IPS-NIHi7 (cell line): ENCODE data around the gene GNG11.
"Not testable (repeated sequence)": the region's sequence is repeated elsewhere in the genome, so short reads cannot be mapped to it uniquely, and the experiment has no call there.

Experiments used
- DNase-seq: peaks from one replicate; pipeline ENCODE4 v3.0.0; 2012; ENCODE audit warnings: mixed read lengths; ENCODE audit errors: extremely low spot score

The GNG11 gene

DNA sequence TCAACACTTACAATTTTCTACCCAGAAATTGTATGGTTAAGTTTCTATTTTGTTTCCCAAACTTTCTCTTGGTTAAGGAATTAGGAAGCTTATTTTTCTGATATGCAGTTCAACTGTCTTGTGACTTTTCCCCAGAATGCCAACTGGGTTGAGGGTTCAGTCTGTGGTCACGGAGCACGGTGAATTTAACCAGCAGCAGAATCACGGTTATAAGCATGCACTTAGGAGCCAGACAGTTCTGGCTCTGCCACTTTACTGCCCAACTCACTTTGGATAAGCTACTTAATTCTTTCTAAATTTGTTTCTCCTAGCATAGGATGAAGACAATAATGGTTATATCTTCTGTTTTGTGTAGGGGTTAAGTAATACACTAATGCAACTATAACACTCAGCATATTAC is 10.3 kb upstream of the GNG11 start:
- not testable (repeated sequence) for DNase-seq

DNA sequence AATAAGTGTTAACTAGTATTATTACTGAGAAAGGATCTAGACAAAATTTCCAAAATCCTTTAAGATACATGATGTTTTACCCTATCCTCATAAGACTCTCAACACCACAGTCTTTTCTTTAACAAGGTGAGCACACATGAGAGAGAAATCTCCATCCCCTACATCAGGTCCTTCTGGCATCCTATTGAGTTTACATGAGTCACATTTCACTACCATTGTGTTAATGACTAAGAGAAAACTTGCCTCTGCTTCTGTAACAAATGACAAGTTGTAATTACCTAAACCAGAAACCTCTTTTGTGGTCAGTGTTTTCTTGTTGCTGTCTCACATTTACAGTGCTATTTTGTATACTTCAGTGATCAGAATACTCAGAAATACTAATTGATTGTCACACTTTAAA is 9.9 kb upstream of the GNG11 start:
- DNase-seq, result not testable (repeated sequence)

DNA sequence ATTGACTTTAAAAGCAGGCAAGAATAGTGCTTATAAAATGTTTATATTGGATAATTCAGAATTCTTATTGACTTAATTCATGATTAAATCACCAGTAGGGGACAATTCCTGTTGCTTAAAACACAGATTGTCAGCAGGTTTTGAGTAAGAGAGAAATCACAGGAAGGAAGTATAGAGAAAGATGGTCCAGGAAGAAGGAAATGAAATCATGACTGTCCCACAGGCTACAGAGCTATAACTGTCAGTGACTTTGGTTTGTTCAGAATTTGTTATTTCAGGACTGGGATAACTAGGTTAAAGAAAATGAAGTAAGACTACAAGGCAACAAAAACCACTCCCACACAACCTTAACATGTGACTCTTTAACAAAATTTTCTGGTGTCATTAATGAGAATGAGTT is 8.3 kb upstream of the GNG11 start:
- DNase-seq, result no peak

DNA sequence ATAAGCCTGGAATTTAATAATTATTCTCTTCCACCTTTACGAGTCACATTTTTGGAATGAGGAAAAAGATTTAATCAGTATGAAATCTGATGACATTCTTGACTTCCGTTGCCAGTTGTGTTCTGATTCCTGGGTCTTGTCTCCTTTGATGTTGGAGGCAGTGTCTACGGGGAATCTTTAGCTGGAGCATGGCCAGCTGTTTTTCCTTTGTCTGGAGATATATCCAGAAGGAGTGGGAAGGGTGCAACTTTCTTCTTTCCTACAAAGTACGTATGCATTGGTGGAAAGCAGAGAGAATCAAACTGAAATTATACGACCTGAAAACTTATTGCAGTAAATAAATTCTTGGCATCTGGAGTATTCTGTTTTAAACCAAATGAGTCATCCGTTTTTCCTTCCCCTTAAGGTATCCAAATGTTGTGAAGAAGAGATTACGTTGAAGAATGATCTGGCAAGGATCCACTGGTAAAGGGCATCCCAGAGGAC is 6.9 kb upstream of the GNG11 start:
- DNase-seq, result no peak

DNA sequence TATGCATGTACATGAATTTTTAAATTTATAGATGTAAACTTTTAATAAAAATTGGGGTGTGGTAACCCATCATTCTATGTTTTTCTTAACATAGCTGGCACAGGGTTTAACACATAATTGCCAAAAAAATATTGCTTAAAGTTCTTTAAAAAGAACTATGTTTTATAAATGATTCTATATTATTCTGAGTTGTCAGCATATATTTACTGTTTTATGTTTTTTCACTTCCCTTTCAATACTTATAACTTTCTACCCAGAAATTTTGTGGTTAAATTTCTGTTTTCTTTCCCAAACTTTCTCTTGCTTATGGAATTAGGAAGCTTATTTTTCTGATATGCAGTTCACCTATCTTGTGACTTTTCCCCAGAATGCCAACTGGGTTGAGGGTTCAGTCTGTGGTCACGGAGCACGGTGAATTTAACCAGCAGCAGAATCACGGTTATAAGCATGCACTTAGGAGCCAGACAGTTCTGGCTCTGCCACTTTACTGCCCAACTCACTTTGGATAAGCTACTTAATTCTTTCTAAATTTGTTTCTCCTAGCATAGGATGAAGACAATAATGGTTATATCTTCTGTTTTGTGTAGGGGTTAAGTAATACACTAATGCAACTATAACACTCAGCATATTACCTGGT is 6.2 kb upstream of the GNG11 start:
- not testable (repeated sequence) for DNase-seq

DNA sequence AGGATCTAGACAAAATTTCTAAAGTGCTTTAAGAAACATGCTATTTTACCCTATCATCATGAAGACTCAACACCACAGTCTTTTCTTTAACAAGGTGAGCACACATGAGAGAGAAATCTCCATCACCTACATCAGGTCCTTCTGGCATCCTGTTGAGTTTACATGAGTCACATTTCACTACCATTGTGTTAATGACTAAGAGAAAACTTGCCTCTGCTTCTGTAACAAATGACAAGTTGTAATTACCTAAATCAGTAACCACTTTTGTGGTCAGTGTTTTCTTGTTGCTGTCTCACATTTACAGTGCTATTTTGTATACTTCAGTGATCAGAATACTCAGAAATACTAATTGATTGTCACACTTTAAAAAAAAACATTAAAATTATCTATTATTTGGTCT is 5.6 kb upstream of the GNG11 start:
- DNase-seq, result not testable (repeated sequence)

DNA sequence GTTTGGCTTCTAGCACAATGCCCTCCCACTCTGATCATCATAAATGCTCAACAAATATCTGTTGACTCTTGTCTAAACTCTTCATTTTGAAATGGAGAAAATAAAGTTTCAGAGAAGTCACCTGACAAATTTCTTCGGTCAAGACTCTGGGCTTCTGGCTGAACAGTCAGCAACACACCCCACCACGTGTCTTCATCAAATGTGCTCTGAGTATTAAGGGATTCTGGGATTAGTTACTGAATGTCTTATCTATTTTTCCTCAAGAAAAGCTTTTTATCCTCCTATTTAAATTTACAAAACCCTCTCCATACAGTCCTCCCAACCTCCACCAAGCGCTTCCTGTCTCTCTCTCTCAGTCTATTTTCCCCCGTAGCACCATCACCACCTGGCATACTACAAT is 5.2 kb upstream of the GNG11 start:
- DNase-seq, result not testable (repeated sequence)

DNA sequence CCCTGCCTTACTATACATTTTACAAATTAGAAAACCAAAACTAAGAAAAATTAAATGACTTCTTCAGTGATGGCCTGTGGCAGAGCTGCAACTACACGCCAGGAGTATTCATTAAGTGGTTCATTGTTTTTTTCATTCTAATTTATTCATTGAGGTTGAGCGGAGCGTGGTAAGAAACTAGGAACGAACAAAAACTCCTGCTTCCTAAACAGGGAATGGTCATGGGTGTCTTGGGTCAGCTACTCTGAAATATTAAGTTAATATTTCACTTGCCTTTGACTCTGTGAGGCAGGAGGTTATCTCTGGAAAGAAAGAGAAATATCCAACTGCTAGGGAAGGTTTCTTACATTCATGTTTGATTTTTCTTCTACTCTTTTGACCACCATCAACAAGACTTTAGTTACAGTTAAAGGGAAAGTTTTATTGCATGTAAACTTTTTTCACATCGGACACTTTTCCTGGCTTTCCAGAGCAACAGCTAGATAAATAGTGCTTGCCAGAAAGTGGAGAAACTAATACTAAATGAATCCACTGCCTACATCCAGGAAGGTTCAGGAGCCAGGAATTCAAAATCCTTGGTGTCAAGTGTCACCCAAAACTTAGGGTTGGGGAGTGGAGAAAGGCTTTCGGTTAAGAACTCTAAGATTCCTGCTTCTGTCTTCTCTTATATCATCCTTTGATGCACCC is 896 bp upstream of the GNG11 start:
- no peak for DNase-seq

DNA sequence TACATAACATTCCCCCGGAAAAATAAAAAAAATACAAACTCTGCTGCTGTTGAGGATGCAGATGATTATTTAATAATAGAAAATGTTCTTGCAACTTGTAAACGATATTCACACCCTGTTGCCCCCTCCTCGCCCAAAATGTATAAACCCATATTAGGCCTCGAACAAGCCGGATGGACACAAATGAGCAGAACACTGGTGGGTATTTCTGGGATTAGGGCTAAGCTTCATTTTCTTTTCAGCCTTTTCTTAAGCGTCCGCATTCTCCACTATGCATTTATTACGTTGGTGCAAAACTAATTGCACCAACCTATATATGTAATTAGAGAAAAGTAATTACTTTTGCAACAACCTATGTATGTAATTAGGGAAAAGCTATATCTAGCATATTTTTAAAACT is 349 bp upstream of the GNG11 start:
- DNase-seq, result no peak

DNA sequence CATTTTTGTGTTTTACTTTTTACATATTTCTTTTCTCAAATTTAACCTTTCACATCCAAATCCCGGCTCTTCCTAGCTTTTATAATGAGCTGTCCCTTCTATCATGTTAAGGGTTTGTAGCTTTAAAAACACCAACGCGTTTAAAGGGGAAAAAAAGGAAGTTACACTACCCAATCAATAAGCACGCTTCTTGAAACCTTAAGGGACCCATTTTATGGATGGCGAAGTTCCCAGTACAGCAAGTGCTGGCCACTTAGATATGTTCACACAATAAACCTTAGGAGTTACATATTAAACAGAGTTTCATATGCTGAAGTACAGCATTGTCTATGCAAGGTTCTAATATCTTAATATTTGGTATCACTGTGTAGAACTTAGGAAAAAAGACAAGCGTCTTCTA is 1.8 kb downstream of the GNG11 start:
- no peak for DNase-seq

DNA sequence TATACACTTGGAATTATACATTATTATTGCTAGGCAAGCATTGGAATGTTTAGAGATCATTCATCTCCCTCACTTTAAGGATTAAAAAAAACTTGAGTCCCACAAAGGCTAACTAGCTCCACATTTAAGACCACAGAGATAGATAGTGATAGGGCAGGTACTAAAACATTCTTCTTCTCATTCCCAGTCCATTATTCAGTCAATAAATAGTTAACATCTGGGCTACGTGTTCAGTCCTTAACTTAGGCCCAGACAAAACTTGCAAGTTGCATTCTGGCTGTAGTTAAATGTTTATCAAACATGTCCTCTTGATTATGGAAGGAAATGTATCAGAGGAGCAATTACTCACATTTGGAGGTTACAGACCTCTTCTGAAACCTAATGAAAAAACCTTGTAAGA is 2.4 kb downstream of the GNG11 start:
- no peak for DNase-seq

DNA sequence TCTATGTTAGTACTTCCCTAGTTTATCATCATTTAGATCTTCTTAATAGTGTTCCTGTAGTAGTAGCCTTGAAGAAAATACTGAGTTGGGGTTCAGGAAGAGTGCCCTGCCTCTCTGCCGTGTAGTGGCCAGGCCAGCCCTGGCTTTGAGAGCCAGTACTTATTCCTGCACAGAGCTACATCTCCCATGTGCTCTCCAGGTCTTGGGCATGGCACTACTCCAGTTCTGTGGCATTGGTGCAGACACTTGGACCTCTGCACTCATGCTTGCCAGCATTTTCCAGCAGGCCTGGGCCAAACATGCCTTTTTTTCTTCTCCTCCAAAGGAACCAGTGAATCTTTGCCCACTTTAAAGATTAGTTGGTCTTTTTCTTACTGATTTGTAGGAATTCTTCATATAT is 5.3 kb downstream of the GNG11 start:
- no peak for DNase-seq

DNA sequence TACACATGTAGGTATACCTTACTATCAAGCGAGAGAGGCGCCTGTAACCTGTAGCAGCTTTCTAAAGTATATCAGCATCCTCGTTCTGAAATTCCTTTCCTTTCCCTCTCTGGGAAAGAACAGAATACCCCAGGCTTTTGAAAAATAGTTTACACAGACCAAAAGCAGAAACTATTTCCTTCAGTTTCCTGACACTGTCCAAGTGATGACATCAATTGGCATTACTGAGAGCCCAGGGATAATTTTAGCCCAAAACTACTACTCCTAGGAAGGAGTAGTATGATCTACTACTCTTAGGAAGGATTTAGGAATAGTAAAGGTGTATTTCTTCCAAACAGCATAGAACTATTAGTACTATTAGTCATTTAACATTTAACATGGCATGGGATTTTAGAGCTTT is 6.0 kb downstream of the GNG11 start:
- no peak for DNase-seq

DNA sequence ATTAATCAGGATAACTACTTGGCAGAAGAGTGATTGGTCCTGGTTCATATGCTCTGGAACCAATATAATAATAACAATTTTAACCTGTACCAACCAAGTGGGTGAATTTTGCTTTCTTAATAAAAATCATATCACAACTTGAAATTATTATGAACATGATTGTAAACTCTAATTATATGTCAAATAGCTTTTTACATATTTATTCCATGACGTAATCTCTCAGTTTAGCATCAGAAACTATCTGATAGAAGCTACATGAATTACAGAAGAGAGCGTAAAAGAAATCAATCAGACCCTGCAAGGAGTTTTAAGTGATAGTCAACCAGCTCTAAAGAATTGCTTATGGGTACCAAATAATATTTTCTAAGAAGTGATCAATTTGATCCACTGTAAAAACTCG is 10.1 kb downstream of the GNG11 start:
- DNase-seq, result no peak

DNA sequence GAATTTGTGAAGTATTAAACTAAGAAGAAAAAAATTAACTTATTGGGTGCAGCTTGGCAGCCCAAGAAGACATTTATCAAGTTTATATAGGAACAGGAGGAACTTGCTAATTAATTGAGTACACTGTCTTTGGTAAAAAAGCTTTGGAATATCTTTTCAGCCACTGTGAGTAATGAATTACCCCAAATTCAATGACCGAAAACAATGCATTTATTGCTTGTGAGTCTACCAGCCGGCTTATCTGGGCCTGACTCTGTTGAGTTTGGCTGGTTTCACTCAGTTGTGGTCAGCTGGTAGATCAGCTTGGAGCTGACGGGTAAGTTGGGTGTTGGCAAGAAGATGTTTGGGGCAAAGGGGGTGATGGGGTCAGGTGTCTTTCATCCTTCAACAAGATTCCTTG is 11.6 kb downstream of the GNG11 start:
- DNase-seq, result no peak

DNA sequence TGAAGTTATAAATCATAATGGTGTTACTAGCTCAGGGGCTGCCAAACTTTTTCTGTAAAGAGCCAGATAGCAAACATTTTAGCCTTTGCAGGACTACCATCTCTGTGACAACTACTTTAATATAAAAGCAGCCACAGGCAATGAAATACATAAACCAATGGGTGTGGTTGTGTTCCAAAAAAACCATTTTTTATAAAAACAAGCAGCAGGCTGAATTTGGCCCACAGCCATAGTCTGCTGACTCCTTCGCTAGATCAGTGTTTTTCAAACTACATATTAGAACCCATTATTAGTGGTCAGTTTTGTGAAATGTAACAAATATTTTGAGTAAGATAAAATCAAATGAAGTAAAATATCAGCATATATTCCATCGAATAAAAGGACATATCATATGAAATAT is 13.6 kb downstream of the GNG11 start:
- no peak for DNase-seq

DNA sequence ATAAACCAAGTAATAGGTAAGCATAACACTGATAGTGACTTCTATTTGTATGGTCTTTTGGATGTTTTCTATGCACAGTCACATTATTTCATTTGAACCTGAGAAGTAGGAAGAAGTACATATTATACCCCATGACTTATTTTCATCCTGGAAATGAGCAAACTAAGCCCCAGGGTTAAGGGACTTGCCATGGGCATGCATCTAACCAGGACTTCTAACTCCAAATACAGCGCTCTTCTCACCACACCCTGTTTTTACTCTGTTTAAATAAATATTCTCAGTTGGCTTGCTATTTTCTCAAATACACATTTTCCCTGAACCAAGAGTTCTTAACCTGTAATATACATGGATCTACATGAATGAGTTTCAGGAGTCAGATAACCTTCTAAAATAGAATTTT is 16.3 kb downstream of the GNG11 start:
- no peak for DNase-seq

DNA sequence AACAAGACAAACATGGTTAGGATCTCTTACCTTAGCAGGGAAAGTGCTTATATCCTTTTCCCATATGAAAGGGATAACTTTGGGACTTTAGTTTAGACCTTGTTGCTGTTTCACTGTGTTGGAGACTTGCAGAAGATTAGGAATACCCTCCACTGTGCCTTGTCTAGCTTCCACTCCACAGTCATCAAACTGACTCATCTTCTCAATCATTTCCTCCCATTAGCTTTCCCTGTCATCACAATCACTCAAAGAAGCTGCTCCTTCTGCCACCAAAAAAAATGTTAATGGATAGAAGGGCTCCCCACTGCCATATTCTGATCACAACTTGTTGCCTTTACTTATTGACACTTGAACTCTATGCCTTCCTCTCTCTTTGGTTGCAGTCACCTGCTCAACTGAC is 16.8 kb downstream of the GNG11 start:
- no peak for DNase-seq

DNA sequence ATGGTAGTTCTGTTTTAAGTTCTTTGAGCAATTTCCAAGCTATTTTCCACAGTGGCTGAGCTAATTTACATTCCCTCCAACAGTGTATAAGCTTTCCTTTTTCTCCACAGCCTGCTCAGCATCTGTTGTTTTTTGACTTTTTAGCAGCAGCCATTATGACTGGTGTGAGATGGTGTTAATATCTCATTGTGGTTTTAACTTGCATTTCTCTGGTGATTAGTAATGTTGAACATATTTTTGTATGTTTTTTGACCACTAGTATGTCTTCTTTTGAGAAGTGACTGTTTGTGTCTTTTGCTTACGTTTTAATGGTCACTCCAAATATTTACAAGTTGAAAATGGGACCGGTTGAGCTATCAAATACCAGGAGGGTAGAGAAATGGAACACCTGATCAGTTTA is 20.4 kb downstream of the GNG11 start:
- DNase-seq, result no peak

DNA sequence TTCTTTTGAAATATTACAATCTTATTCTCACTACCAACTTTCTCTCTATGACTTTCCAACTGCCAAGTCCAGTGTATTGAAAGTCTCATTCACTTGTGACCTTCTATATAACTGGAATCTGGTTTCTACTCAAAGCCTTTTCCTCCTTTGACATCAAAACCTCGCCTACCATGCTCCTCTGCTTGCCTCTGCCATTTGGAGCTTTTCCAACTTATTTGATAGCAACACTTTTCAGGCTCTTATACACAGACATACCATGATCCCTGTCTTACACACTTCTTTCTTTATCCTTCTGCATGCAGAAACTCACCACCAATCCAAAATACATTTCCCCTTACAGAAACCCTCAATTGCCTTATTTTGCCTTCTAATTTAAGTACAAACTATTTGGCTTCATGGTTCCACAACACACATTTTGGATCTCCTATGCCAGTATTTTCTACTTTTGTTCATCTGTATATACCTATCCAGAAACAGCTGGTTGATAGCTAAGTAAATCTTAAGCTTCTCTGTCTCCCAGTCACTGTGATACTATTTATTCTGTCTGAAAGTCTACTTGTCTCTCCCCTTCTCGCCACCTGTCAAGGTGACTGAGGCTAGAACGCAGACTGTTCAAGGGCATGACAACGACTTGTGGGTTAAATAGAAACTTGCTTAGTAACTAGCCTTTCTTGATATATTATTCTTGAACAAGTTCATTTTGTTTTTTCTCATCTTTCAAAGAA is 22.4 kb downstream of the GNG11 start:
- no peak for DNase-seq

DNA sequence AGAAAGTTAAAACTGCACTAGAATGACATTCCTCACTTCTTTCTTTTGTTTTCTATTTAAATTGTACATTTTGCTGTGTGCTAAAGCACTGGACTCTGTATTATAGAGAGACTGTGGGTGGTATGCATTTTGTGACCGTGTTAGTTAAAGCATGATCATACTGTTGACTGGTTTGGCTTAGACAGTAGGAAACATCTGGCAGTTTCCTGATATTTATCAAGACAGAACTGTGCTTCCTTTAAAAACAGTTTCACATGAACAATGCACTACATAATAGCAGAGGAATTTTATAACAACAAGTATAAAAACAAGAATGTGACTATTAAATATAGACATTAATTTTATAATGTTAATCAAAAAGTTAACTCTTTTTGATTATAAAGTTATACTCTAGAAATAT is 23.1 kb downstream of the GNG11 start:
- no peak for DNase-seq

DNA sequence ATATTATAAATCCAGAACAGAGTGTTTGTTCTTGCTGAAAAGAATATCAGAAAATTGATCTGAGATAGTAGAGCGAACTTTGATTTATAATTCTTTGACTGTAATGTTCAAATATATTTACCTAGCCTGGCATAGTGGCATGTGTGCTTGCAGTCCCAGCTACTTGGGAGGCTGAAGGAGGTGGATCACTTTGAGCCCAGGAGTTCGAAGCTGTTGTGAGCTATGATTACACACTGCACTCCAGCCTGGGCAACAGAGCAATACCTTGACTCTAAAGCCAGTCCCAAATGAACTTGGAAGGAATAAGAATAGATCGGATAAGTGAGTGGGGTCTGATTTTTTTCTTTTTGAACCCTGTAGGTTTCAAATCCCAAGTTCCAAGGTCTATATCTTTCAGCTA is 23.5 kb downstream of the GNG11 start:
- no peak for DNase-seq
